SH-SY5Y (cell line): ENCODE data around the gene ASB7.

ENCODE experiments used
- GATA2 ChIP-seq: IDR thresholded peaks from 2 replicates; pipeline ENCODE4 v1.6.1; 2011; ENCODE audit warnings: mild to moderate bottlenecking, low read depth, low read length
- GATA3 ChIP-seq: IDR thresholded peaks from 2 replicates; pipeline ENCODE4 v1.6.1; 2011; ENCODE audit warnings: low read depth, mild to moderate bottlenecking, low read length, moderate library complexity

DNA sequence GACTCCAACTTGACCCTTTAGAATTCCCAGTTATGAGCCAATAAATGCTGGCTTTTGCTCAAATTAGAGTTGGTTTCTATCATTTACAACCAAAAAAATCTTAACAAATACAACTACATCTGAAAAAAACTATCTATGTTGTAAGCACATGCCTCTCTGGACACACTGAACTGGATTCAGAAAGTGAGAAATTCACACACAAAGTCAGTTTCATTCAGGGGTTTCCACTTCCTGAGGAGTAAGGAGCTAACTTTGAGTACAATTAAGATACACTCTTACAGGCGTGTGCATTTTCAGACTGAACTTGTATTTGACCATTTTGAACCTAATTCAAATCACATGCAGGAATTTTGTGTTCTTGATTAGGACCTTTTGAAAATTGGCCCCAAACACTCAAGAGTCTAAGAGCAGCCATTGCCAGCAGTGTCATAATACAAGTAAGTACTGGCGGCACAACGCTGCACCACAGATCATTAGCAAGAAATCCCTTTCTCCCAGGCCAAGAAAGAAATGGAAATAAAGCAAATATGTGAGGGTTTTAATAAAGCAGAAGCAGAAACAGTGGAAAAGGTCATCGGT is 31.6 kb upstream of the ASB7 start:
- TF ChIP-seq GATA3 (no peak), GATA2 (no peak)
